GM19455 (cell line): ENCODE measurements around the gene KIF16B.
"Not testable (repeated sequence)": the region's sequence is repeated elsewhere in the genome, so short reads cannot be mapped to it uniquely, and the experiment has no call there.

ENCODE experiments used
- ATAC-seq: cut with Tn5 transposase; IDR thresholded peaks from one replicate; pipeline ENCODE4 v1.9.1; 2021; ENCODE audit not compliant: unreplicated experiment

The KIF16B gene

DNA sequence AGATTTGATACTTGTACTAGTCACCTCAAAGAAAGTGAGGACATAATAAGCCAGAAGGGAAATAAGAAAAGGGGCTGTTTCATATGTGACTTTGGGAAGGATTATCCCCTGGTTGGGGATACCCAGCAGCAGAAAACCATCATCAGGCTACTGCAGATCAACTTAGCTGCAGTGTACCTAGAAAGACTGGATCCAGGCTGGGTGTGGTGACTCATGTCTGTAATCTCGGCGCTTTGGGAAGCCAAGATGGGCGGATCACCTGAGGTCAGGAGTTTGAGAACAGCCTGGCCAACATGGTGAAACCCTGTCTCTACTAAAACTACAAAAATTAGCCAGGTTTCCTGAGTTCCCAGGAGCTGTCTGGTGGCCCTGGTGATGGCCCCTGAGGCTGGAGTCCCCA, 23.2 kb upstream of the KIF16B start:
- not testable (repeated sequence) for ATAC-seq

DNA sequence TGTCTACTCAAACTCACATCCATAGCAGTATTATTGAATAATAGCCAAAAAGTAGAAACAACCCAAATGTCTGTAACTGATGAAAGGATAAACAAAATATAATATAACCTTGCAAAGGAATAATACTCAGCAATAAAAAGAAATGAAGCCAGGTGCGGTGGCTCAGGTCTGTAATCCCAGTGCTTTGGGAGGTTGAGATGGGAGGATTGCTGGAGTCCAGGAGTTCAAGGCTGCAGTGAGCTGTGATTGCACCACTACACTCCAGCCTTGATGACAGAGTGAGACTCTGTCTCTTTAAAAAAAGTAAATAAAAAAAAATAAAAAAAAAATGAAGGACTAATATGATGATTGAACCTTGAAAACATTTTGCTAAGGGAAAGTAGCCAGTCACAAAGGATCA, 22.1 kb upstream of the KIF16B start:
- no peak for ATAC-seq

DNA sequence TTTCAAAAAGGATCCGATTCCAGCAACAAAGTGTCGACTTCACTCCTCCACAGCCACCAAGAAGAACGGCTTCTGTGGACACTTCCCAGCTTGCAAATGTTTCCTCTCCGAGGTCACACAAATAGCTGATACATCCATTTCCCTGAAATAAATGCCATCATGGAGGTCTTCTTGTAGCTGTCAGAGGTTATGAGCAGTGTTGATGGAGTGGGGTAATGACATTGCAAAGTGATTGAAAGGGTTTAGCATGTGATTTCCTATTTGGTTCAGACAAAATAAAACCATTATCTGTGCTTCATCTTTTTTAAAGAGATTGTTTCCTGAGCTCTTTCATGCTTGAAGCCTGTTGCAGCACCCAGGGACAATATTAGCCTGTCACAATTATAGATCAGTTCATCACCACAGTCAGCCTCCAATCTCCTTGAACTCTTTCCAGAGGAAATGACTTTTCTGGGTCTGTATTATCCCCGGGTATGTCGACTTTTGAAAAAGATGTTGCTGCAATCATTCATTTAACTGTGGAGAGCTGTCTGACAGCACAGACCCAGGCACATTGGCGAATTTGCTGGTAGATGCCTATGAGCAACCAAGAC, 16.9 kb upstream of the KIF16B start:
- no peak for ATAC-seq

DNA sequence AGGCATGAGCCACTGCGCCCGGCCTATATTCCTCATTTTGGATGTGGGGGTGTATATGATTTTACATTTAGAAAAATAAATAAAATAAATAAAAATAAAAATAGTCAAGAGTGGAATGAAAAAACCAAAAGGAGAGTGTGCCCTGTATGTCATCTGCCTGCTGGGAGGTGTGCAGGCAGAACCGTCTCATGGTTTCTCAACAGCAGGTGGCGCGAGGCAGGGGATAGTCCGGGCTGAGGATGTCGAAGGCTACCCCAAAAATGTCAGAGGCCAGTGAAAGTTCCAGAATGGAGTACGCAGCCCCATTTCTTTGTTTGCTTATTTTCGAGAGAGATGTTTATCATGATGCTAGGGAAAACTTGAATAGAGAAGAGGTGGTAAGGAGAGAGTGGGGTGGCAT, 16.4 kb upstream of the KIF16B start:
- ATAC-seq, result no peak

DNA sequence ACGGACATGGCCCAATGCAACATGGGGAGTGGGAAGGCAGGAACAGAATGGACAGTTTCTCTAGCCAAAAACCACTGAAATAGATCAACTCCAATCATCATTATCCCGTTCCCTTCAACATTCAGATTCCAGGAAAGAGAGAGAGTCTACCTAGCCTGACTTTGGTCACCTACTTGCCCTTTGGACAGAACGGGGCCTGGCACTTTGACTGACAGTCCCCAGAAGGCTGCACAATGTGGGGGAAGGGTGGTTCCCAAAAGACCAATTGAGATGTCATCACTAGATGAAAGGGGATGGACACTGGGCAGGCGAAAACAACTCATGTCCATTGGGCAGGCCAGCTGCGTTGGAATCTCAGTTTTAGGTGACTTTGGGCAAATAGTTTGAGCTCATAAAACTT, 15.0 kb upstream of the KIF16B start:
- no peak for ATAC-seq

DNA sequence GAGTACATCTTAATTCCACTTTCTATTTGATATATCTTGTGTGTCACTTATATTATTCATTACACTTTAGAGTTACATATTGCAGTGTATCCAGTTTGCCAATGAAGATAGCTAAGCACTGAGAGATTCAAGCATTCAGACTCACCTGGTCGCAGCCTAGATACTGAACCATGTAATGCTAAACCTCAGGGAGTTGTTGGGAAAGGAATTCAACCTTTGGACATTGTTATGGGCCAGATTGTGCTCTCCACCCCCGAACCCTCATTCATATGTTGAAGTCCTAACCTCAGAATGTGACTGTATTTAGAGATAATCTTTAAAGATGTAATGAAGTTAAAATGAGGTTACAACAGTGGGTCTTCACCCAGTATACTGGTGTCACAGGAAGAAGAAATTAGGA, 13.8 kb upstream of the KIF16B start:
- ATAC-seq, result no peak

DNA sequence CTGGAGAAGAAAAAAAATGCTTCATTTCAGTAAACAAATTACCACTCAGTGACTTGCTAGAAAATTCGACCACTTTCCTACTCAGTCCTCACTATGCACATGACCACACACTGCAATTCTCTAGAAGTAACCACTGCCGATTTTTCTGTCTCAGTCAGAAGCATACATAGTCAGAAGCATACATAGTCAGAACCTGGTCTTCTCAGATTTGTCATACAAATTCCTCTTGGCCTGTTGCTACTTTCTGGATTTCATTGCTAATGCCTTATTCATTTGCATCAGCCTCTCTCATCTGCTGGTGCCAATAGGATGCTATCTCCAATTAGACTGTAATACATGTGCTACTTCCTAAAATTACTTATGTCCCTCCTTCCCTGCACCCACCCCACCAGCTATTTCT, 10.2 kb upstream of the KIF16B start:
- ATAC-seq, result no peak

DNA sequence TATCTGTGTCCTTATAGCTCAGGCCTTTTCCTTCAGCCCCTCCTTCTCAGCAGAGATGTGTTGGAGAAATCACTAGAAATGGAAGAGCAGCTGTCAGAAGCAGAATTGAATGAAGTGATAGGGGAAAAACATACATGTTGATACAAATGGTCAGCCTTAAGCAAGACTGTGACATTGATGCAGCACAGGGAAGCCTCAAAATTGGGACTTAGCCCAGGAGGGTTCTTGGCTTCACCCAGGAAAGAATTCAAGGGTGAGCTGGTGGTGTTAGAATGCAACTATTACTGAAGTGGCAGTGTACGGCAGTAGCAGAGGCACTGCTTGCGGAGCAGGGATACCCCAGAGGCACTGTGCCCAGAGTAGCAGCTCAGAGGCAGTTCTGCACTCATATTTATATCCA, 8.0 kb upstream of the KIF16B start:
- ATAC-seq, result no peak

DNA sequence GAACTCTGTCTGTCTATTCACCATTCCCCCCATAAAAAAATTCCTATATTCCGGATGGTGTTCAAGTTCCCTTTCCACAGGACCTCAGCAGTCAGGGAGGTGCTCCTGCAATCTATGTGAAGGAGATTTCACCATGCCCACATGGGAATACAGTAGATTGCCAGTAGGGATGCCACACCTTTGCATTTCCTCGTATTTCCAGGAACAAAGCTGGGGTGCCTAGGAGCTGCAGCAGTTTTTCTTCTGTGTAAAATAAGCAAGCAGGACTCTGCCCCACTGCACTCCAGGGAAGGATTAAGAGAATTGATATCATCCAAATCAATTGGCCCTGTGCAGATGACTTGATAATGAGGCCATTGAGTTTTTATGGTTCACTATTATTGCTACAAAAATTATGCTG, 7.4 kb upstream of the KIF16B start:
- no peak for ATAC-seq

DNA sequence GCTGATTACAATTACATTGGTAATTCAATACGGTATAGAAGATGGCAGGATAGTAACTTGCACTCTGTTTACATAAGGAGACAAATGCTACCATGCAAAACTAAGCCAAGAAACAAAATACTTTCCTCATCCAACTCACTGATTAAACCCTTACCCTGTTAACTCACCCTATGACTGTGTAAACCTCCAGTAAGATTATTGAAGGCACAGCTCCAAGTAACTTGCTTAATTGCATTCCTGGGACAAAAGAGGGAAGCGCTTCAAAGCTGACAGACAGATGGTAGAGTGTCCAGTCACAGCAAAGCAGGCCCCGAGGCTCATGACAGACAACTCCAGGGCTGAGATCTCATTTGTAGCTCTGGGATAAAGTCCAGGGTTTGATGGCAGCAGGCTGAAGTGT, 6.9 kb upstream of the KIF16B start:
- ATAC-seq, result no peak

DNA sequence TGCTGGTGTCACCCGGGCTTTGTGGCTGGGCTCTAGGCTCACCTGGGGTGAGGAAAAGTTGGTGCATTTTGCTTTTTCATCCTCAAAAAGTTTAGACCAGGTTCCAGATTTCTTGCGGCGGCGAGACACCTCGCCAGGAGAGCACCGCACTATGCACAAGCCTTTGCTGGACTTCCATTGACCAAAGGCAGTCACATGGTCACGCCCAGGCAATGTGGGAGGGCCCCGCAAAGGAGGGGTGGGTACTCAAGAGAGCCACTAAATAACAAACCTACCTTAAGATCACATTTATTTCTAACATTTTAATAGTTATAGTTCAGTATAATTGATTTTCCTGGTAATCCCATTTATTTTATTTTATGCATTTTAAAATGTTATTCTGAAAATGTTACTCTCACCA, 3.0 kb upstream of the KIF16B start:
- no peak for ATAC-seq

DNA sequence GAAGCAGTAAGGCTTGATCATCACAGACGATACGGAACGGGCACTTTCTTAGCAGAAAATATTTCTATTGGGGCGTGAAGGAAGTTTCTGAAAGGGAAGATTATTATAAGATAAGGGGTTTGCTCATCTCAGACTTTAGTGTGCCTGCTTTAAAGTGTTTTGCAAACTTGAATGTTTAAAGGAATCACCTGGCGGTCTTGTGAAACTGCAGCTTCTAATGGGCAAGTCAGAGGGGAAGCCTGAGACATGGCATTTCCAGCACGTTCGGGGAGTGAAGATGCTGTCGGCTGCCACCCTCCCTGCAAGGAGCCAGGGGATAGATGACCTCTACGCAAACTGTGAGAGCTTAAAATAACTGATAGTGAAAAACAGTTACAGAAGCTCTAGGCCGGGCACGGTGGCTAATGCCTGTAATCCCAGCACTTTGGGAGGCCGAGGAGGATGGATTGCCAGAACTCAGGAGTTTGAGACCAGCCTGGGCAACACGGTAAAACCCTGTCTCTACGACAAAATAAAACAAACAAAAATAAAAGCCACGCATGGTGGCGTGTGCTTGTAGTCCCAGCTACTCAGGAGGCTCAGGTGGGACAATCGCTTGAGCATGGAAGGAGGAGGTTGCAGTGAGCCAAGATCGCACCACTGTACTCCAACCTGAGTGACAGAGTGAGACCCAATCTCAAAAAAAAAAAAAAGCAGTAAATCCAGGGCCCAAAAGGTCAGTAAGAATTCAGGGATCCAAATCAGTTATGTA, 2.3 kb upstream of the KIF16B start:
- peak; percentile 1 for ATAC-seq

DNA sequence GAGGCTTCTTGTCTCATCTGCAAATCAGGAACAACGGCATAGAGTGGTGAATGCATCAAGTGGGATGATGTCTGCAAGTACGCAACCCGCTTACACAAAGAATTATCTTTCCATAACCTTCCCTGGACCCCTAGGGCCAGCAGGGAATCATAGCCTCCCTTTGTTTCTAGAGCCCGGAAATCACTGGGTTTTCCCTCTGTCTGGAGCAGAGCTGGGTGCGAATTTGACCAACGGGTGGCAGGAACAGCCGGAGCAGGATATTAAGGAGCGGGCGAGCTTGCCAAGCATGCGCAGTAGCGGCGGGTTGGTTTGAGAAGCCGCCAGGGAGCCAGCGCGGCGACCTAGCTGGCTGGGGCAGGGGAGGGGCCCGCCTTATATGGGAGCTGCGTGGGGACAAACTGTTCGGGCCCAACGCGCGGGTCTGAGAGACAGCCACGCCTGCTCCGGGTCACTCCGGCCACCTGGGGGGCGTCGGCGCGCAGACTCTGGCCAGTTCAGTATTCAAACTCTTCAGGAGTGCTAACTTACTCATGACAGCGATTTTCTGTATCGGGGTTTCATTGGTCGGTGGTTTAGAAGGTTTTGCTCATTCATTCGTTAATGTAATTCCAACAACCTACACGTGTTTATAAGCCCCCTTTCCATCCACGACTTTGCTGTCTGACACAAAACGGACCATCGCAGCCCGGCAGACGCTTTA, 1.6 kb upstream of the KIF16B start:
- peak; percentile 62 for ATAC-seq

DNA sequence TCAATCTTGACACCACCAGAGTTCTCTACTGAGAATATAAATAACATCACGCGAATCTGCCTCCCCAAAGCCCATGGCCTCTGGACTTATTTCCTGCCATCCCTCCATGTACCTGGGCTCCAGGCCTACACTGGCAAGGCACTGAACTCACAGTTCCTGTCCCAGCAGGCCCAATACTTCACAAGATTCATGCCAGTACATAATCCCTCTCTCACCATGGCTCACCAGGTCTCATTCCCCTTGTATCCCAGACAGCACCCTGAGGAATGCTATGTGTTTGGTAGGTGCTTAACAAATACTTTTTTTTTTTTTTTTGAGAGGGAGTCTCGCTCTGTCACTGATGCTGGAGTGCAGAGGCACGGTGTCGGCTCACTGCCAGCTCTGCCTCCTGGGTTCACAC, 1.9 kb downstream of the KIF16B start:
- no peak for ATAC-seq

DNA sequence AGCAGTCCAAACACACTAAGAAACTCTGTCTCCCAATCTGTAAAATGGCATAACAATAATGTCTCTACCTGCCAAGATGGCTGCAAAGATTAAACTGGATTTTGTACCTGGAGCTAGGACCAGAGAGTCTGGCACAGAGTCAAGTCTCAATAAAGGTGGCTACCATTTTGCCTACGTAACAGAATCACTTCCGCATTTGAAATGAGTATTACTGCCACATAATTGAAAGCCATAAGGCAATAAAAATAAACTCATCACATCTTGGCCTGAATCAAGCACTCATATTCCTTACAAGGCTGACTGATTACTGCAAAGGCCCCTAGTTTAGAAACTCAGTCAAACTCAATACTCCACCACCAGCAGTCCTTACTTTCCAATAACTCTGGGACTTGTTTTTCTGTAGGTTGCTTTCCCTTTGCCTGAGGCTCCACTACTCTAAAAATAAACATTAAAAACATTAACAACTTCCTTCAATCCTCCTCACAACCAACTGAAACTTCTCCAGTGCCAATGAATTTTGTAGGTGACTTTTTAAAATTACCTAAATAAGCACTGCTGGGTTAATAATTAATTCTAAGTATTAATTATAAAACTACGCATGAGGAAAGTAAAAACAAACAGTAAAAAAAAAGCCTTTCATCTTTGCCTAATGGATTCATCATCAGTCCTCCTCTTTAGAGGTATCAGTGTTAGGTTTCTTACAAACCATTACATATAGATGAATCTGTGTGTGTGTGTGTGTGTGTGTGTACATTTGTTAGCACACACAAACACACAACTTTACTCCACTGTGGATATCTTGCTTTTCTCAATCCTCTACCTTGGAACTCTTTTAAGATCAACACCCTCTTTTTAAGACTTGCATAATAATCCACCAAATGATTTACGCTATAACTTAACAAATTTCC, 3.7 kb downstream of the KIF16B start:
- ATAC-seq, result no peak

DNA sequence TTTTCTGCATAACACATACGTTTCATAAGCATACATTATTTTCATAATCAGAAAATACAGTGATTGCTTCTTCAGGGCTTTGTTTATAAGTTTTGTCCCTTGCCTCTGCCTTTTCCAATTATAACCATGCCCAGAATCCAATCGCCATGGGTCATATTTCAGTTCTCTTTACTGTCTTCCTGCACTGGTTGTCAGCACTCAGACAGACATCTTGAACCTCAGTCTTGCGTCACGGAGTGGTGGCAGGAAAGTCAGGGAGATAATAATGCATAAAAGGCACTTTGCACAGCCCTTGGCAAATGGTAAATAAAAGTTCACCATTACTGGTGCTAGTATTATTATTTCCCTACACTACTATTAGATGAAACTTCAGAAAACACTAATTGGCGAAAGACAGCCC, 7.2 kb downstream of the KIF16B start:
- ATAC-seq, result no peak

DNA sequence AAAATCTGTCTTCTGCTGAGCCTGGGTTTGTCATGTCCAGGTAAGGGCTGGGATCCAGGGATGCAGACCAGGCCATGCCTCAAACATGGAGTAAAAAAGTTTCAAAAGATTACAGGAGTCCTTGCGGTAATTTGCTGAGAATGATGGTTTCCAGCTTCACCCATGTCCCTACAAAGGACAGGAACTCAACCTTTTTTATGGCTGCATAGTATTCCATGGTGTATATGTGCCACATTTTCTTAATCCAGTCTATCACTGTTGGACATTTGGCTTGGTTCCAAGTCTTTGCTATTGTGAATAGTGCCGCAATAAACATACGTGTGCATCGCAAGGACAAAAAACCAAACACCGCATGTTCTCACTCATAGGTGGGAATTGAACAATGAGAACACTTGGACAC, 9.2 kb downstream of the KIF16B start:
- ATAC-seq, result not testable (repeated sequence)

DNA sequence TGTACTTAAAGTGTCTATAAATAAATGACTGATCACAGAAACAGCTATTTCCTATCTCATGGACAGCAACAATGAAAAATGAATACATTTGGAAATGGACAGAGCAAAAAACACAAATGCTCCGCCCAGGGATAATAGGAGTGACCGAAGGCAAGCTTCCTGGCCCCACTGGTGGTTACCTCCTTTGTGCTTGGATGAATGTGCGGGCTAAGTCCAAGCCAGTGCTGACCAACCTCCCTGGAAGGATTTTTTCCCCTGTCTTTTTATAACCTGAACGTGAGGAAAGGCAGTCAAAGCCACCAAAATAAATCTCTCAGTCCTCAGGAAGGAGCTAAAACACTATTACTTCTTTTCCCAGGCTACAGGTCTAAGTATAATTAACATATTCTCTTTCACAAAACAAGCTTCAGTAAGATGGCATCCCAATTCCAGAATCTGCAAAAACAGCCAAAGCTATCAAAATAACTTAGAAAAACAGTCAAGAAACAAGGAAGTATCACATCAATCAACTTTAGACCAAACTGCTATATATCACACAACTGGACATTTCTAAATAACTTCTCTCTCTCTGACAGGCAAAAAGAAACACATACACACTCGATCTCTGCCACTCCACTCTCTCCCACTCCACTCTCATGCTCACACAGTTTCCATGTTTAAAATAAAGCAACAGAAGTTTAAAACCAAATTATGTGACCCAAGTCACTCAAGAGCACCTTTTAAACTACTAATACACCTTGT, 10.0 kb downstream of the KIF16B start:
- ATAC-seq, result no peak

DNA sequence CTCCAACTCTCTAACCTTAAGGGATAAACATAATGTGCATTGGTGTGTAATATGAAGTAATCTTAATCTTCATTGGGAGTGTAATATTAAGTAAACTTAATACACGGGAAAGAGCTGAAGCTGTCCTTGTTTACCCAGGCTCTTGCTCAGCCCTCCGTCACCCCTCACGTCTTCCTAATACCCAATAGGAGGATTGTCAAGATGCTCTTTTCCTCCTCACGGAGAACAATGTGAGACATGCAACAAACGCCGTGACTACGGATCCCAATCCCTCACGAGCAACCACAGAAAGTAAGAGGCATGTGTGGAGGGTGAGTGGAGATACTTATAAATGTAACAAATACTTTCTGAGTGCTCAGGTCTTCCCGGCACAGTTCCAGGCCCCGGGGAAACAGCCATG, 11.0 kb downstream of the KIF16B start:
- ATAC-seq, result no peak

DNA sequence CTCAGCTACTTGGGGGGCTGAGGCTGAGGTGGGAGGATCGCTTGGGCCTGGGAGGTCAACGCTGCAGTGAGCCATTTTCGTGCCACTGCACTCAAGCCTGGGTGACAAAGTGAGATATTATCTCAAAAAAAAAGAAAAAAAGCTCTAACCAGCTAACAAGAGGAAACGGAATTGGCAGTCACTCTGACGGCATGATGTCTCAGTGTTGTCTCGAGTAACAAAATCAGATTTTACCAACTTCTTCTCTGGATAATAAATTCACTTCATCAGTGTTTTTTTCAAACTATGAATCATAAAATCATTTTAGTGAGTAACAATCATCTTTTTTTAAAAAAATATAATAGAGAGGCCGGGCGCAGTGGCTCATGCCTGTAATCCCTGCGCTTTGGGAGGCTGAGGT, 12.6 kb downstream of the KIF16B start:
- no peak for ATAC-seq

DNA sequence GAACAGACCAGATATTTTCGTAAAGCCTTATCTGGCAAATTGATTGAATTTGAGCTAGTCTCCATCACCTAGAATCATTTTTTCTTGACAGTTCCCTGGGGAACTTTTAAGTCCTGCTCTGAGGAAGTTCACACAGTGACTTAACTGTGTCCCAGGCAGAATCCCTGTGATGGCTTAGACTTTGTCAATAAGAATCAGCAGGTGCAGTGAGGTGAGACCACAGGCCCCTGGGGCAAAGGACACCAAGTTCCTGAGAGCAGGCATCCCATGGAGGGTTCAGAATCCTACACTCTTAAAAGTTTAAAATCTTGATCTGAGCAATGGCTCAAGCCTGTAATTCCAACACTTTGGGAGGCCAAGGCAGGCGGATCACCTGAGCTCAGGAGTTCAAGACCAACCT, 13.0 kb downstream of the KIF16B start:
- no peak for ATAC-seq
